Body of pancreas (tissue), 4 donors: ENCODE results near the gene COL4A2.

Source experiments
- CTCF ChIP-seq, 7 experiments: fragments of 450-650 bp in 4 of 7; fragments of 200-600 bp in 3 of 7; sonication (generic) in 3 of 7; IDR thresholded peaks; one replicate each; pipeline ENCODE4 v1.5.1; 2016 to 2019; ENCODE audit warnings: antibody characterized with exemption in 7 of 7
- POLR2A ChIP-seq, 3 donors: fragments of 450-650 bp; IDR thresholded peaks; one replicate each; pipeline ENCODE4 v1.6.1; 2016; ENCODE audit warnings: antibody characterized with exemption in 3 of 3, mild to moderate bottlenecking in 2 of 3

GRCh38 chr13:110365876-110366275 is 58.8 kb downstream of the COL4A2 start:
- TF ChIP-seq CTCF (IDR thresholded peaks at IDR 0.05) (no peak), POLR2A (IDR thresholded peaks at IDR 0.05) (no peak)
